Peyer's patch (tissue), 4 donors: Measurements from ENCODE around the gene BCL2L12.

Source experiments
- POLR2A ChIP-seq, 2 donors: fragments of 450-650 bp; IDR thresholded peaks; one replicate each; pipeline ENCODE4 v1.5.1; 2017; ENCODE audit warnings: antibody characterized with exemption in 2 of 2, mild to moderate bottlenecking in 2 of 2, moderate library complexity in 2 of 2
- TF ChIP-seq, protein P1 (sequence below), 6 experiments: fragments of 450-650 bp in 4 of 6; fragments of 200-600 bp in 2 of 6; sonication (generic) in 1 of 6; IDR thresholded peaks; one replicate each; pipeline ENCODE4 v1.5.1; 2017 to 2019; ENCODE audit warnings: antibody characterized with exemption in 6 of 6, mild to moderate bottlenecking in 3 of 6, moderate library complexity in 1 of 6

DNA sequence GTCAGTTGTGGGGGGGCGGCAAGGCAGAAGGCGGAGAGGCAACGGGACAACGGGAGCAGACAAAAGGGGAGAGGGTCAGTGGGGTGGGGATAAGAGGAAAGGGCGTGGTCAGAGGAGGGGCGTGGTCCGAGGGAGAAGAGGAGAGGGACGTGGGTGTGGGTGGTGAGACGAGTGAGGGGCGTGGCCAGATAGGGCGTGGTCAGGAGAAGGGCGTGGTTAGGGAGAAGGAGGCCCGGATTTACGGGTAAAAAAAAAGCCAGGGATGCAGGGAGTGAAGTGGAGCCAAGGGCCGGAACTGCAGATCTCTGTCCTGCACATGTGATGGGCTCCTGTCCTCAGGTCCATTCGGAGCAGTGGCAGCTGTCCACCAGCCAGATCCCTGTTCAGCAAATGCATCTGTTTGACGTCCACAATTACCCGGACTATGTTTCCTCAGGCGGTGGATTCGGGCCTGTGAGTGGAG is 46.7 kb downstream of the BCL2L12 start:
- TF ChIP-seq, protein P1, sequence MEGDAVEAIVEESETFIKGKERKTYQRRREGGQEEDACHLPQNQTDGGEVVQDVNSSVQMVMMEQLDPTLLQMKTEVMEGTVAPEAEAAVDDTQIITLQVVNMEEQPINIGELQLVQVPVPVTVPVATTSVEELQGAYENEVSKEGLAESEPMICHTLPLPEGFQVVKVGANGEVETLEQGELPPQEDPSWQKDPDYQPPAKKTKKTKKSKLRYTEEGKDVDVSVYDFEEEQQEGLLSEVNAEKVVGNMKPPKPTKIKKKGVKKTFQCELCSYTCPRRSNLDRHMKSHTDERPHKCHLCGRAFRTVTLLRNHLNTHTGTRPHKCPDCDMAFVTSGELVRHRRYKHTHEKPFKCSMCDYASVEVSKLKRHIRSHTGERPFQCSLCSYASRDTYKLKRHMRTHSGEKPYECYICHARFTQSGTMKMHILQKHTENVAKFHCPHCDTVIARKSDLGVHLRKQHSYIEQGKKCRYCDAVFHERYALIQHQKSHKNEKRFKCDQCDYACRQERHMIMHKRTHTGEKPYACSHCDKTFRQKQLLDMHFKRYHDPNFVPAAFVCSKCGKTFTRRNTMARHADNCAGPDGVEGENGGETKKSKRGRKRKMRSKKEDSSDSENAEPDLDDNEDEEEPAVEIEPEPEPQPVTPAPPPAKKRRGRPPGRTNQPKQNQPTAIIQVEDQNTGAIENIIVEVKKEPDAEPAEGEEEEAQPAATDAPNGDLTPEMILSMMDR (IDR thresholded peaks at IDR 0.05) = no peak
- TF ChIP-seq POLR2A (IDR thresholded peaks at IDR 0.05) = no peak
